Skeletal muscle satellite cell (primary cell): ENCODE measurements around the gene IP6K1.

Experiments used
- H3K27me3 ChIP-seq: 2 replicates; pipeline ENCODE4 v1.7.0; 2013; ENCODE audit warnings: low read length; ENCODE audit not compliant: control insufficient read depth, insufficient read depth
- H3K36me3 ChIP-seq: 2 replicates; pipeline ENCODE4 v1.7.0; 2013; ENCODE audit warnings: mild to moderate bottlenecking, control low read depth, low read length; ENCODE audit not compliant: insufficient read depth
- H3K4me1 ChIP-seq: 2 replicates; pipeline ENCODE4 v1.7.0; 2013; ENCODE audit warnings: low read length; ENCODE audit not compliant: control insufficient read depth, insufficient read depth
- H3K4me2 ChIP-seq: 2 replicates; pipeline ENCODE4 v1.7.0; 2013; ENCODE audit warnings: mild to moderate bottlenecking, low read length
- H3K4me3 ChIP-seq: 2 replicates; pipeline ENCODE4 v1.7.0; 2013; ENCODE audit warnings: low read length
- H3K9ac ChIP-seq: 2 replicates; pipeline ENCODE4 v1.7.0; 2013; ENCODE audit warnings: mild to moderate bottlenecking, low read depth, low read length, moderate library complexity
- H3K9me3 ChIP-seq: replicated peaks from 2 replicates; pipeline ENCODE4 v1.7.0; 2013; ENCODE audit warnings: mild to moderate bottlenecking, control low read depth, low read length

The IP6K1 gene

GRCh38 chr3:49713336-49714105 lies 72.8 kb downstream of the IP6K1 start:
- no peaks in the 10 kb centered on the region for H3K27me3 ChIP-seq
- H3K9me3 ChIP-seq, result no peaks in the 10 kb centered on the region
- H3K4me1 ChIP-seq, result no peaks in the 10 kb centered on the region
- no peak overlapping the region for H3K4me3 ChIP-seq
- no peak overlapping the region for H3K4me2 ChIP-seq
- no peaks in the 10 kb centered on the region for H3K36me3 ChIP-seq
- H3K9ac ChIP-seq, result no peak overlapping the region

- Histone ChIP-seq H3K27me3 (no peaks in the 10 kb centered on the region), H3K36me3 (no peaks in the 10 kb centered on the region), H3K4me2 (no peak overlapping the region), H3K4me3 (no peak overlapping the region), H3K9ac (no peak overlapping the region), H3K4me1 (no peaks in the 10 kb centered on the region), H3K9me3 (no peaks in the 10 kb centered on the region)
Observed at GRCh38 chr3:49712631-49713317, 73.6 kb downstream of the IP6K1 start.

GRCh38 chr3:49712166-49712565 lies 74.2 kb downstream of the IP6K1 start:
- Histone ChIP-seq H3K36me3 (peaks cover 5% of the 10 kb centered on the region), H3K4me2 (no peak overlapping the region), H3K9me3 (no peaks in the 10 kb centered on the region), H3K27me3 (no peaks in the 10 kb centered on the region), H3K4me3 (no peak overlapping the region), H3K4me1 (no peaks in the 10 kb centered on the region), H3K9ac (no peak overlapping the region)

GRCh38 chr3:49711489-49711888 lies 74.9 kb downstream of the IP6K1 start:
- H3K27me3 ChIP-seq, result no peaks in the 10 kb centered on the region
- no peaks in the 10 kb centered on the region for H3K9me3 ChIP-seq
- peaks cover 6% of the 10 kb centered on the region for H3K36me3 ChIP-seq
- no peak overlapping the region for H3K4me3 ChIP-seq
- H3K4me2 ChIP-seq, result no peak overlapping the region
- no peaks in the 10 kb centered on the region for H3K4me1 ChIP-seq
- no peak overlapping the region for H3K9ac ChIP-seq

GRCh38 chr3:49709852-49710251 lies 76.5 kb downstream of the IP6K1 start:
- H3K36me3 ChIP-seq, result peaks cover 9% of the 10 kb centered on the region

GRCh38 chr3:49707113-49707480 lies 79.2 kb downstream of the IP6K1 start:
- H3K27me3 ChIP-seq, result no peaks in the 10 kb centered on the region
- no peak overlapping the region for H3K4me3 ChIP-seq
- H3K4me2 ChIP-seq, result no peak overlapping the region
- H3K9ac ChIP-seq, result no peak overlapping the region
- H3K9me3 ChIP-seq, result no peaks in the 10 kb centered on the region
- H3K4me1 ChIP-seq, result no peaks in the 10 kb centered on the region
- H3K36me3 ChIP-seq, result peaks cover 14% of the 10 kb centered on the region

More at GRCh38 chr3:49709852-49710251, 76.5 kb downstream of the IP6K1 start:
- Histone ChIP-seq H3K4me1 (no peaks in the 10 kb centered on the region), H3K27me3 (no peaks in the 10 kb centered on the region), H3K9me3 (no peaks in the 10 kb centered on the region), H3K4me2 (no peak overlapping the region), H3K9ac (no peak overlapping the region), H3K4me3 (no peak overlapping the region)

GRCh38 chr3:49706456-49707112 lies 79.8 kb downstream of the IP6K1 start:
- Histone ChIP-seq H3K4me1 (no peaks in the 10 kb centered on the region), H3K27me3 (no peaks in the 10 kb centered on the region), H3K4me2 (no peak overlapping the region), H3K36me3 (peaks cover 17% of the 10 kb centered on the region), H3K9me3 (no peaks in the 10 kb centered on the region), H3K4me3 (no peak overlapping the region), H3K9ac (no peak overlapping the region)

- H3K36me3 ChIP-seq, result peaks cover 28% of the 10 kb centered on the region
- no peaks in the 10 kb centered on the region for H3K27me3 ChIP-seq
- H3K9me3 ChIP-seq, result no peaks in the 10 kb centered on the region
- no peaks in the 10 kb centered on the region for H3K4me1 ChIP-seq
- H3K4me3 ChIP-seq, result no peak overlapping the region
- H3K4me2 ChIP-seq, result no peak overlapping the region
- H3K9ac ChIP-seq, result no peak overlapping the region
Observed at GRCh38 chr3:49705390-49705960, 80.9 kb downstream of the IP6K1 start.

- no peak overlapping the region for H3K9ac ChIP-seq
- H3K4me2 ChIP-seq, result no peak overlapping the region
- H3K4me1 ChIP-seq, result no peaks in the 10 kb centered on the region
- H3K9me3 ChIP-seq, result no peaks in the 10 kb centered on the region
- H3K4me3 ChIP-seq, result no peak overlapping the region
- peaks cover 34% of the 10 kb centered on the region for H3K36me3 ChIP-seq
- no peaks in the 10 kb centered on the region for H3K27me3 ChIP-seq
Observed at GRCh38 chr3:49704629-49705028, 81.7 kb downstream of the IP6K1 start.

- Histone ChIP-seq H3K36me3 (peaks cover 36% of the 10 kb centered on the region), H3K4me2 (no peak overlapping the region), H3K4me1 (no peaks in the 10 kb centered on the region), H3K9ac (no peak overlapping the region), H3K9me3 (no peaks in the 10 kb centered on the region), H3K4me3 (no peak overlapping the region), H3K27me3 (no peaks in the 10 kb centered on the region)
Observed at GRCh38 chr3:49703956-49704355, 82.4 kb downstream of the IP6K1 start.

GRCh38 chr3:49703443-49703927 lies 82.9 kb downstream of the IP6K1 start:
- Histone ChIP-seq H3K36me3 (peaks cover 36% of the 10 kb centered on the region), H3K4me2 (no peak overlapping the region), H3K4me1 (no peaks in the 10 kb centered on the region), H3K4me3 (no peak overlapping the region), H3K9me3 (no peaks in the 10 kb centered on the region), H3K9ac (no peak overlapping the region), H3K27me3 (no peaks in the 10 kb centered on the region)
